ENCODE data around the gene TECPR1.

Gene TECPR1

GRCh38 chr7:98251601-98252424, at the start of gene TECPR1:
TSS of gene TECPR1 (minus strand) at chr7:98252232. CDS start at chr7:98246146, 6,086 bp downstream.
- DNase-seq, result peak; percentile 87 to 88

GRCh38 chr7:98300595-98301372, 48.8 kb upstream of the TECPR1 start:
- no peak for DNase-seq

- DNase-seq, result no peak
Observed at GRCh38 chr7:98297626-98298286, 45.7 kb upstream of the TECPR1 start.

GRCh38 chr7:98296833-98297232, 44.8 kb upstream of the TECPR1 start:
- DNase-seq, result no peak

- DNase-seq, result no peak
Observed at GRCh38 chr7:98295467-98296192, 43.6 kb upstream of the TECPR1 start.

GRCh38 chr7:98294798-98295382, 42.9 kb upstream of the TECPR1 start:
- peak; percentile 15 to 35 for DNase-seq

- DNase-seq, result no peak
Observed at GRCh38 chr7:98294326-98294725, 42.3 kb upstream of the TECPR1 start.

GRCh38 chr7:98293746-98294145, 41.7 kb upstream of the TECPR1 start:
- no peak for DNase-seq

- DNase-seq, result no peak
Observed at GRCh38 chr7:98293265-98293664, 41.2 kb upstream of the TECPR1 start.

- no peak for DNase-seq
Observed at GRCh38 chr7:98291717-98292116, 39.7 kb upstream of the TECPR1 start.

- DNase-seq, result no peak
Observed at GRCh38 chr7:98289333-98289875, 37.4 kb upstream of the TECPR1 start.

GRCh38 chr7:98288064-98288823, 36.2 kb upstream of the TECPR1 start:
- DNase-seq, result no peak

- DNase-seq, result no peak
Observed at GRCh38 chr7:98287486-98287959, 35.5 kb upstream of the TECPR1 start.

- DNase-seq, result no peak
Observed at GRCh38 chr7:98286701-98287485, 34.9 kb upstream of the TECPR1 start.

GRCh38 chr7:98286093-98286539, 34.1 kb upstream of the TECPR1 start:
- DNase-seq, result peak in 1 of 2 donors; percentile 64

- DNase-seq, result no peak
Observed at GRCh38 chr7:98285157-98286092, 33.4 kb upstream of the TECPR1 start.

- peak in 1 of 2 donors; percentile 60 for DNase-seq
Observed at GRCh38 chr7:98284335-98285036, 32.5 kb upstream of the TECPR1 start.

- DNase-seq, result no peak
Observed at GRCh38 chr7:98283887-98284222, 31.8 kb upstream of the TECPR1 start.

All from CD4-positive, alpha-beta T cell treated with Interleukin-4 for 1 hour (primary cell).